Measurements from ENCODE around the gene RSRC2.

DNA sequence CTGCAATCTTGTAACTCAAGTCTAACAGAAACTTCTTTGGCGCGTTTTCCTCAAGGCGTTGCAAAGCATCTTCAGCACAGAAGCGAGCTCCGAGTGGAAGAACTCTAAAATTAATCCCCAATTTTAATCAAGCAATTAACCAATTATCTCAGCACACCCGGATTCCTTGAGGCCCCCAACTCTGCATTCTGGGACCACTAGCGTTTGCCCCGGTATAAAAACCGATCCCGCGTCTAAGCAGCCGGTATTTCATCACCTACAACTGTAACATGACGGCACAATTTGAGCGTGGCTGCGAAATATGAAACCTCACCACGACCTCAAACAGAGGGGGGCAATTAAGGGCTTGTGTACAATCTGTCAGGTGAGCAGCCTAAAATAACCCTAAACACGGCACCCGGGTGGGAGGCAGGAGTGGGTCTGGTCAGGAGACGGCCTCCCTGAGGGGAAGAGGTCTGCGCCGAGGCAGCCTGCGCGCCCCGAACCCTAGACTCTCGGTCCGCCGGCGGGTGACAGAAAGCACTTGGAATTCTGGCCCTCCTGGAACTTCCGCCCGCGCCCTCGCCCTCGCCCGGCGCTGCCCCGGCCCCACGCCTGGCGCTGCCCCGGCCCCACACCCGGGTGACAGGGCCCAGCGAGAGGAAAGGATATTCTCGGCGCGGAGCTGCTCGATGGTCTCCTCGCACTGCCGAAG, 26.6 kb downstream of the RSRC2 start:
- no peak for TF ChIP-seq SP1 (IDR thresholded peaks at IDR 0.05)
- TF ChIP-seq FOXK2 (IDR thresholded peaks at IDR 0.05): peak; percentile 66; the same call in 1 of the 2 replicates
- TF ChIP-seq PKNOX1 (IDR thresholded peaks at IDR 0.05): 0 out of 2 replicates have a peak, but pooled peaks have one; percentile 15
- no peak for TF ChIP-seq ELF4 (IDR thresholded peaks at IDR 0.05)

Data from HEK293T (cell line).